Fibroblast of pulmonary artery (primary cell): ENCODE results near the gene MAPKAPK2.

Experiments used
- DNase-seq: peaks from one replicate; pipeline ENCODE4 v3.0.0-alpha.2; 2010; ENCODE audit warnings: low read depth
- H3K4me3 ChIP-seq: replicated peaks from 2 replicates; pipeline ENCODE4 v1.5.1; 2011; ENCODE audit warnings: low read depth, mild to moderate bottlenecking, control low read depth, low read length, moderate library complexity
- CTCF ChIP-seq: IDR thresholded peaks from 2 replicates; pipeline ENCODE4 v1.5.1; 2011; ENCODE audit warnings: mild to moderate bottlenecking, control low read depth, low read length, inconsistent platforms; ENCODE audit errors: missing control alignments

The MAPKAPK2 gene

GRCh38 chr1:206719169-206719839, 34.6 kb downstream of the MAPKAPK2 start:
- no peak for TF ChIP-seq CTCF
- no peak for DNase-seq

GRCh38 chr1:206721454-206721853, 36.7 kb downstream of the MAPKAPK2 start:
- no peak for DNase-seq
- TF ChIP-seq CTCF = no peak
- H3K4me3 ChIP-seq = no peak overlapping the region

More at GRCh38 chr1:206719169-206719839, 34.6 kb downstream of the MAPKAPK2 start:
- H3K4me3 ChIP-seq = no peak overlapping the region

- TF ChIP-seq CTCF = no peak
- no peak overlapping the region for H3K4me3 ChIP-seq
- no peak for DNase-seq
Observed at GRCh38 chr1:206722751-206723461, 38.2 kb downstream of the MAPKAPK2 start.

- no peak overlapping the region for H3K4me3 ChIP-seq
- DNase-seq = no peak
- no peak for TF ChIP-seq CTCF
Observed at GRCh38 chr1:206723462-206723804, 38.7 kb downstream of the MAPKAPK2 start.

- no peak overlapping the region for H3K4me3 ChIP-seq
- TF ChIP-seq CTCF = no peak
- peak; percentile 86 for DNase-seq
Observed at GRCh38 chr1:206723805-206724472, 39.2 kb downstream of the MAPKAPK2 start.

GRCh38 chr1:206725109-206725963, 40.6 kb downstream of the MAPKAPK2 start:
- TF ChIP-seq CTCF = peak; percentile 86
- peak; percentile 69 for DNase-seq

More at GRCh38 chr1:206725109-206725963, 40.6 kb downstream of the MAPKAPK2 start:
- no peak overlapping the region for H3K4me3 ChIP-seq
